Mesothelial cell of epicardium (in vitro differentiated cells): ENCODE measurements around the gene RAB33B. TPM values are rescaled to one million over a fixed set of nuclear protein-coding genes. Genes with fewer than 3 reads are reported as not detected.

Experiments
- DNase-seq, 2 experiments: peaks; one replicate each; pipeline ENCODE4 v3.0.0; 2021; ENCODE audit warnings: low spot score in 2 of 2; ENCODE audit not compliant: unreplicated experiment in 2 of 2
- H3K27ac Mint-ChIP-seq: 2 replicates; pipeline ENCODE4 v1.8.0; 2021; ENCODE audit warnings: mixed read lengths
- H3K27me3 Mint-ChIP-seq: 2 replicates; pipeline ENCODE4 v1.8.0; 2021; ENCODE audit warnings: low read depth, mixed read lengths
- H3K36me3 Mint-ChIP-seq: 2 replicates; pipeline ENCODE4 v1.8.0; 2021; ENCODE audit warnings: mixed read lengths
- H3K4me1 Mint-ChIP-seq: 2 replicates; pipeline ENCODE4 v1.8.0; 2021; ENCODE audit warnings: mixed read lengths
- H3K4me3 Mint-ChIP-seq: 2 replicates; pipeline ENCODE4 v1.8.0; 2021; ENCODE audit warnings: mild to moderate bottlenecking, moderate library complexity, mixed read lengths
- H3K9me3 Mint-ChIP-seq: 2 replicates; pipeline ENCODE4 v1.8.0; 2021; ENCODE audit warnings: mixed read lengths
- CTCF ChIP-seq: fragments of 200-600 bp; sonication (generic); IDR thresholded peaks from one replicate; pipeline ENCODE4 v1.5.0; 2021; ENCODE audit warnings: antibody characterized with exemption; ENCODE audit not compliant: unreplicated experiment
- total RNA-seq: library from RNA; stranded (reverse); gene quantifications from 3 replicates; pipeline ENCODE4 v1.2.1, GENCODE V29; 2021

The RAB33B gene
- total RNA-seq, 1 donor from 2014 or later, result 9.8 TPM

- Mint-ChIP-seq H3K36me3 (peaks cover 32% of the 10 kb centered on the region), H3K27me3 (no peaks in the 10 kb centered on the region), H3K9me3 (peaks cover 19% of the 10 kb centered on the region), H3K4me3 (no peak overlapping the region), H3K27ac (no peak overlapping the region), H3K4me1 (peaks cover 28% of the 10 kb centered on the region)
- no peak for DNase-seq
- no peak for TF ChIP-seq CTCF
Measured at GRCh38 chr4:139450586-139450985, 3.3 kb upstream of the RAB33B start.

- peak overlapping the region; percentile 93 for H3K4me3 Mint-ChIP-seq
- no peak for TF ChIP-seq CTCF
- peaks cover 43% of the 10 kb centered on the region for H3K4me1 Mint-ChIP-seq
- peaks cover 15% of the 10 kb centered on the region for H3K9me3 Mint-ChIP-seq
- peaks cover 24% of the 10 kb centered on the region for H3K36me3 Mint-ChIP-seq
- no peaks in the 10 kb centered on the region for H3K27me3 Mint-ChIP-seq
- H3K27ac Mint-ChIP-seq, result peak overlapping the region; percentile 99
- no peak for DNase-seq
Measured at GRCh38 chr4:139451997-139452396, 1.9 kb upstream of the RAB33B start.

- DNase-seq, result no peak
- TF ChIP-seq CTCF, result no peak
- Mint-ChIP-seq H3K36me3 (peaks cover 19% of the 10 kb centered on the region), H3K9me3 (peaks cover 12% of the 10 kb centered on the region), H3K4me1 (peaks cover 52% of the 10 kb centered on the region), H3K27ac (peak overlapping the region; percentile 99), H3K4me3 (peak overlapping the region; percentile 93), H3K27me3 (no peaks in the 10 kb centered on the region)
Measured at GRCh38 chr4:139453041-139453370, 915 bp upstream of the RAB33B start.

- Mint-ChIP-seq H3K4me3 (peak overlapping the region; percentile 93), H3K9me3 (peaks cover 10% of the 10 kb centered on the region), H3K4me1 (peaks cover 57% of the 10 kb centered on the region)
Measured at GRCh38 chr4:139453371-139454110, 380 bp upstream of the RAB33B start.

GRCh38 chr4:139455126-139455538, 1.2 kb downstream of the RAB33B start:
- no peak for DNase-seq
- Mint-ChIP-seq H3K4me3 (peak overlapping the region; percentile 93), H3K36me3 (peaks cover 6% of the 10 kb centered on the region), H3K4me1 (peaks cover 69% of the 10 kb centered on the region), H3K27me3 (no peaks in the 10 kb centered on the region), H3K9me3 (peaks cover 2% of the 10 kb centered on the region), H3K27ac (peak overlapping the region; percentile 93)
- TF ChIP-seq CTCF, result no peak

More at GRCh38 chr4:139453371-139454110, 380 bp upstream of the RAB33B start:
- TF ChIP-seq CTCF, result no peak
- Mint-ChIP-seq H3K27ac (peak overlapping the region; percentile 99), H3K27me3 (no peaks in the 10 kb centered on the region), H3K36me3 (peaks cover 18% of the 10 kb centered on the region)
- DNase-seq, result peak; percentile 90 to 97
